HEK293T (cell line): ENCODE results near the gene CYP1B1.

Experiments
- BHLHE40 ChIP-seq: fragments of 450-650 bp; IDR thresholded peaks from 2 replicates; pipeline ENCODE4 v1.6.1; 2016; ENCODE audit warnings: mild to moderate bottlenecking, moderate library complexity, borderline replicate concordance
- ELF4 ChIP-seq: fragments of 450-650 bp; IDR thresholded peaks from 2 replicates; pipeline ENCODE4 v1.6.1; 2017; ENCODE audit warnings: antibody characterized with exemption
- FOXA1 ChIP-seq: fragments of 450-650 bp; IDR thresholded peaks from 2 replicates; pipeline ENCODE4 v1.6.1; 2016; ENCODE audit warnings: mild to moderate bottlenecking
- FOXK2 ChIP-seq: fragments of 450-650 bp; IDR thresholded peaks from 2 replicates; pipeline ENCODE4 v1.6.1; 2016; ENCODE audit warnings: mild to moderate bottlenecking
- FOXM1 ChIP-seq: fragments of 450-650 bp; IDR thresholded peaks from 2 replicates; pipeline ENCODE4 v1.6.1; 2017; ENCODE audit warnings: mild to moderate bottlenecking, borderline replicate concordance
- SP1 ChIP-seq: fragments of 450-650 bp; IDR thresholded peaks from 2 replicates; pipeline ENCODE4 v1.6.1; 2017
- SUZ12 ChIP-seq: fragments of 450-650 bp; IDR thresholded peaks from 2 replicates; pipeline ENCODE4 v1.6.1; 2016; ENCODE audit warnings: mild to moderate bottlenecking

DNA sequence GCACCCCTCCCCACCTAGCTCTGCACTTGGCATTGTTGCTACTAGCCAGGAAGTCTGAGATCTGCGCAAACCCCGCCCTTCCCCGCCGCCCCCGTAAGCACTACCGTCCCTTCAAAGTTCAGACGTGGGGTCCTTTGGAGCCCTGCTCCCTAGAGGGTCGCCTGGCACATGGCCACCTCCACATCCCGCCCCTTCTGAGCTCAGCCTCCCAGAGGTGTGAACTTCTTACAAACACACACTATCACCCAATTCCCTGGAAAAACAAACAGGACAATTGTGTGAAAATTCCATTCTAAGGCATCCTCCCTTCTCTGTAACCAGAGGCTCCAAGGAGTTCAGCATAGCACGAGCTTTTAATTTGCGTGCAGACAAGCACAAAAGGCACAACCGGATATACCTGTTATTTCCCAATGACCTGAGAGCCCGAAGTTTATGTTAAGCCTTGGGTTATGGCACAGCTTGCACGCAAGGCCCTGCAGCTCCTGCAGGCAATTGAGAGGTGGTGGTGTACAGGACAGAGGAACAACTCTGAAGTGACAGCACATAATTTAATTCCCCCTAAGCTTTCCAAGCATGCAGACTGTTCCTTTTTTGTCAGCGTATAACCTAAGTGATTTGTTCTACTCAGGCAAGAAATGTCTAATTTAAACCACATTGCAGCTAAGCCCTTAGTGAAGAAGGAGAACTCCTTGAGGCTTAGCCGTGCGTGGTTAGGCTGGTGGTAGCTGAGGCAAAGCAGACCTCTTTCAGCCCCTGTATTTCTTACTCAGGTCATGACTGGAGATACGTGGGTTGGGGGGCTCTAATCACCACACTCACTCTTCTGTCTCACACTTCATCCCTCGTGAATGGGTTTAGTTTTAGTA, 20.3 kb upstream of the CYP1B1 start:
- TF ChIP-seq FOXM1: no peak
- TF ChIP-seq ELF4: no peak
- no peak for TF ChIP-seq SUZ12
- no peak for TF ChIP-seq SP1
- TF ChIP-seq FOXA1: no peak
- no peak for TF ChIP-seq BHLHE40
- no peak for TF ChIP-seq FOXK2
